Measurements from ENCODE around the gene MRPS16. TPM values are rescaled to one million over a fixed set of nuclear protein-coding genes. Genes with fewer than 3 reads are reported as not detected.

MRPS16 gene
- total RNA-seq, 2 donors from 2014 or later: 122 to 129 TPM

GRCh38 chr10:73253225-73253555 lies 746 bp upstream of the MRPS16 start:
- no peaks in the 10 kb centered on the region for H3K9me3 Mint-ChIP-seq
- DNase-seq: peak in 1 of 2 donors; percentile 11
- no peak for ATAC-seq (replicated peaks in 1 of 2)

GRCh38 chr10:73251683-73252444 lies 580 bp downstream of the MRPS16 start:
- ATAC-seq (replicated peaks in 1 of 2) (peak; percentile 2 to 78), DNase-seq (peak in 1 of 2 donors; percentile 11)
- peaks cover 47% of the 10 kb centered on the region for H3K4me1 Mint-ChIP-seq (ENCODE audit: low read depth)
- H3K9me3 Mint-ChIP-seq: no peaks in the 10 kb centered on the region
- H3K27me3 Mint-ChIP-seq (ENCODE audit: low read depth): no peaks in the 10 kb centered on the region
- peaks cover 17 to 21% of the 10 kb centered on the region in 2 donors for H3K36me3 Mint-ChIP-seq (ENCODE audit: insufficient read depth in 2 of 2)
- H3K27ac Mint-ChIP-seq: peak overlapping the region; percentile 93
- peak overlapping the region; percentile 97 to 99 for H3K4me3 Mint-ChIP-seq

More at GRCh38 chr10:73253225-73253555, 746 bp upstream of the MRPS16 start:
- peak overlapping the region; percentile 97 to 99 for H3K4me3 Mint-ChIP-seq
- H3K36me3 Mint-ChIP-seq (ENCODE audit: insufficient read depth in 2 of 2): peaks cover 15 to 21% of the 10 kb centered on the region in 2 donors
- peak overlapping the region; percentile 93 for H3K27ac Mint-ChIP-seq
- peaks cover 37% of the 10 kb centered on the region for H3K4me1 Mint-ChIP-seq (ENCODE audit: low read depth)
- no peaks in the 10 kb centered on the region for H3K27me3 Mint-ChIP-seq (ENCODE audit: low read depth)

GRCh38 chr10:73248259-73248724 lies 4.2 kb downstream of the MRPS16 start:
- H3K9me3 Mint-ChIP-seq: no peaks in the 10 kb centered on the region
- no peaks in the 10 kb centered on the region for H3K27me3 Mint-ChIP-seq (ENCODE audit: low read depth)
- no peak for DNase-seq
- ATAC-seq (replicated peaks in 1 of 2): no peak
- H3K27ac Mint-ChIP-seq: peak overlapping the region; percentile 98
- peaks cover 70% of the 10 kb centered on the region for H3K4me1 Mint-ChIP-seq (ENCODE audit: low read depth)
- peak overlapping the region; percentile 98 to 100 for H3K4me3 Mint-ChIP-seq
- H3K36me3 Mint-ChIP-seq (ENCODE audit: insufficient read depth in 2 of 2): peaks cover 30 to 38% of the 10 kb centered on the region in 2 donors

DNA sequence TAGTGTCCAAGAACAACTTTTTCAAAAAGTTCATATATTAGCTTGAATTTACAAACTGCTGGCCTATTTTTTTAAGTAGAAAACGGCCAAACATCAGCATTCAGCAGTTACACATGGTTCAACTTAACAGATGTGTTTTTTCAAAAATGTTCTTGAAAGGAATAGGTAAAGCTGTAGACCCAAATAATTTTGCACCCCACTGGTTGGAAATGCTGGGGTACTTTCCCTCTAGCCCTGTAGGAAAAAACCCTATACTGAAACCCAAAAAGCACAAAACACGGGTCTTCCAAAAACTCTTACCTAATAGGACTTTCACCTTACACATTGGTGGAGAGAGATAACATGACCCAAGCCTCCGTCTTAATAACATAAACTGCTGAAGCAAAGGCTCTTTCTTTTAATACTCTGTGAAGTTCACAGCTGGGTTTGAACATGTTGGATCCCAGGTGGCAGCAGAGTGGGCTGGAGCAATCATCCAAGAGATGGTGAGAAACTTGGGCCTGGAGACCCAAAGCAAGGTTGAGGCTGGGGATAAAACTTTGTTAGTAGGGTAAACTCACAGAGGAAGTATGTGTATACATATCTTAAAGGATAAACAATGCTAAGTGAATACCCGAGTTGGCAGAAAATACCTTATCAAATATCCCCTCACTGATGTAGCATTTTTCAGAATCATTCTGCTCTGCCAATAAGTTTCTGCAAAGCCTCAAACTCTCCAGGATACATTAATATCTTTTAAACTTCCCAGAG lies 4.8 kb downstream of the MRPS16 start:
- Mint-ChIP-seq H3K4me1 (ENCODE audit: low read depth) (peaks cover 76% of the 10 kb centered on the region), H3K4me3 (peak overlapping the region; percentile 98 to 100), H3K36me3 (ENCODE audit: insufficient read depth in 2 of 2) (peaks cover 28 to 43% of the 10 kb centered on the region in 2 donors), H3K27ac (peak overlapping the region; percentile 98), H3K27me3 (ENCODE audit: low read depth) (no peaks in the 10 kb centered on the region), H3K9me3 (no peaks in the 10 kb centered on the region)
- ATAC-seq (replicated peaks in 1 of 2): no peak
- DNase-seq: no peak

- peak; percentile 97 to 98 for DNase-seq
- Mint-ChIP-seq H3K27ac (peak within 1 kb of the TSS; percentile 99), H3K4me3 (peak within 1 kb of the TSS; percentile 98 to 100), H3K36me3 (ENCODE audit: insufficient read depth in 2 of 2) (peaks cover 26 to 49% of the 10 kb centered on the region in 2 donors), H3K9me3 (no peaks in the 10 kb centered on the region), H3K27me3 (ENCODE audit: low read depth) (no peaks in the 10 kb centered on the region), H3K4me1 (ENCODE audit: low read depth) (peaks cover 76% of the 10 kb centered on the region)
- peak; percentile 92 to 95 for ATAC-seq (replicated peaks in 1 of 2)
Measured at GRCh38 chr10:73246646-73247508, 5.6 kb downstream of the MRPS16 start, which contains the start of gene DNAJC9. Gene DNAJC9, minus strand, starts transcription at chr10:73247255. Its CDS starts 66 bp downstream, at chr10:73247189.

- H3K36me3 Mint-ChIP-seq (ENCODE audit: insufficient read depth in 2 of 2): peaks cover 23 to 49% of the 10 kb centered on the region in 2 donors
- H3K4me1 Mint-ChIP-seq (ENCODE audit: low read depth): peaks cover 70% of the 10 kb centered on the region
- ATAC-seq (replicated peaks in 1 of 2): no peak
- H3K27ac Mint-ChIP-seq: peak overlapping the region; percentile 99
- no peak for DNase-seq
- H3K4me3 Mint-ChIP-seq: peak overlapping the region; percentile 98 to 100
- no peaks in the 10 kb centered on the region for H3K27me3 Mint-ChIP-seq (ENCODE audit: low read depth)
- H3K9me3 Mint-ChIP-seq: no peaks in the 10 kb centered on the region
Measured at GRCh38 chr10:73246322-73246645, 6.2 kb downstream of the MRPS16 start.

- ATAC-seq (replicated peaks in 1 of 2) (no peak), DNase-seq (no peak)
- no peaks in the 10 kb centered on the region for H3K9me3 Mint-ChIP-seq
- no peaks in the 10 kb centered on the region for H3K27me3 Mint-ChIP-seq (ENCODE audit: low read depth)
- H3K4me3 Mint-ChIP-seq: peak overlapping the region; percentile 98 to 100
- peak overlapping the region; percentile 77 for H3K27ac Mint-ChIP-seq
- peaks cover 57% of the 10 kb centered on the region for H3K4me1 Mint-ChIP-seq (ENCODE audit: low read depth)
- H3K36me3 Mint-ChIP-seq (ENCODE audit: insufficient read depth in 2 of 2): peaks cover 17 to 51% of the 10 kb centered on the region in 2 donors
Measured at GRCh38 chr10:73244866-73245477, 7.5 kb downstream of the MRPS16 start.

- no peak for ATAC-seq (replicated peaks in 1 of 2)
- no peaks in the 10 kb centered on the region for H3K27me3 Mint-ChIP-seq (ENCODE audit: low read depth)
- peaks cover 10 to 32% of the 10 kb centered on the region in 2 donors for H3K36me3 Mint-ChIP-seq (ENCODE audit: insufficient read depth in 2 of 2)
Measured at GRCh38 chr10:73239908-73240307, 12.5 kb downstream of the MRPS16 start.

DNA sequence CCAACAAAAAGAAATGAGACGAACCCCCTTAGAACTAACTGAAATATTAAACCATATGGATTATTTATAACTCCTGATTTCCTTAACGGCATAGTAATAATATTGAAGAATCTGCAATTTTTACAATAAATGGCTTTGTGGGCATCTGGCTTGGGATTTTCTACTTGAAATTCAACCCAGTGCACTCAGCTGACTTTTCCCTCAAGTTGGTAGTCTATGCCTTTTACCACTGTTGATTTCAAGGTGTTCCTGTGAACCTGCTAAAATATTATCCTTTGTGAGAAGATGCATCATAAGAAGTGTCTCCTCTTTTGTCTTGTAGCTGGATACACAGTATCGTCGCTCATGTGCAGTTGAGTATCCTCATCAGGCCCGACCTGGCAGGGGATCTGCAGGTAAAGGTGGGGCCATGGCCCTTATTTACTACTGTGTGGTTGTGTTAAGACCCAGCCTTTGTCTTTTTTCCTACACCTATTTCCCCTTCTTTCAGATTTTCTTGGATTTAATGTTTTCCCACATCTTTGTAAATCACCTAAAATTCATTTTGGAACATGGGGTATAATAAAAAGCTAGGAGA lies 13.4 kb downstream of the MRPS16 start:
- no peak overlapping the region for H3K4me3 Mint-ChIP-seq
- peaks cover 14% of the 10 kb centered on the region for H3K4me1 Mint-ChIP-seq (ENCODE audit: low read depth)
- H3K27ac Mint-ChIP-seq: no peak overlapping the region
- H3K36me3 Mint-ChIP-seq (ENCODE audit: insufficient read depth in 2 of 2): peaks cover 9 to 30% of the 10 kb centered on the region in 2 donors
- H3K27me3 Mint-ChIP-seq (ENCODE audit: low read depth): no peaks in the 10 kb centered on the region
- H3K9me3 Mint-ChIP-seq: no peaks in the 10 kb centered on the region
- ATAC-seq (replicated peaks in 1 of 2): no peak
- no peak for DNase-seq

More at GRCh38 chr10:73239908-73240307, 12.5 kb downstream of the MRPS16 start:
- H3K4me1 Mint-ChIP-seq (ENCODE audit: low read depth): peaks cover 22% of the 10 kb centered on the region
- no peak overlapping the region for H3K4me3 Mint-ChIP-seq
- DNase-seq: no peak
- H3K9me3 Mint-ChIP-seq: no peaks in the 10 kb centered on the region
- no peak overlapping the region for H3K27ac Mint-ChIP-seq

DNA sequence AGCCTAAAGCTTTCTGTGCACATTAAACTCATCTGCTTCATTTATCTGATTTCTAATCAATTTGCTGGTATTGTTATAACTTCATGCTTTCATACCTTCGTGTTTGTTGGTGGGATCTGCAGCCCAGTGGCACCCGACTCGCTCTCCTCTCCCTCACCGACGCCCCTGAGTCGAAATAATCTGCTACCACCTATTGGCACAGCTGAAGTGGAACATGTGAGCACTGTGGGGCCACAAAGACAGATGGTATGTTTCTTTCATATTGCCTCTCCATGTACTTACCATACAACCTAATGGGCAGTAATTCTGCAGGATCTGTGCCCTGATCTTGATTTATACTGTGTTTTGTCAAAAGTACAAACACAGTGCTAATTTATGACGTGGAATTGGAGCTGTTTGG lies 17.7 kb downstream of the MRPS16 start:
- no peak for DNase-seq
- Mint-ChIP-seq H3K4me1 (ENCODE audit: low read depth) (no peaks in the 10 kb centered on the region), H3K27me3 (ENCODE audit: low read depth) (no peaks in the 10 kb centered on the region), H3K4me3 (no peak overlapping the region), H3K36me3 (ENCODE audit: insufficient read depth in 2 of 2) (peaks cover 6 to 9% of the 10 kb centered on the region in 2 donors), H3K9me3 (no peaks in the 10 kb centered on the region), H3K27ac (no peak overlapping the region)
- no peak for ATAC-seq (replicated peaks in 1 of 2)

DNA sequence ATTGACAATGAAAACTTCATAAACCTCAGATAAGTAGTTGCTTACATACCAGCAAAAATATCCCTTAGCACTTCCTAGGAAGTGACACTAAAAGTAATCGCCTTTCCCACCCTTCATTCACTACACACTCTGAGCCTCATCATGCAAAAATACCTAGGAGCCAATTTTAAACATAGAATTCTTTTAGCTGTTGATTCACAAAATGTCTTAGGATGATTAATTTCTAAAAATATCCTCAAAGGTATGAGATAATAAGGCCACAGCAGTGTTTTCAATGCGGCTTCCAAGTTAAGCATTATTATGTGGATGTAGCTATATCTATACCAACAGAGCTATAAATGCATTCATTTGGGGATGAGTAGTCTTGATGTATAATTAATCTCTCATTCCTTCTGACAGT lies 18.6 kb downstream of the MRPS16 start:
- no peak for ATAC-seq (replicated peaks in 1 of 2)
- no peaks in the 10 kb centered on the region for H3K27me3 Mint-ChIP-seq (ENCODE audit: low read depth)
- no peak overlapping the region for H3K27ac Mint-ChIP-seq
- no peaks in the 10 kb centered on the region for H3K9me3 Mint-ChIP-seq
- DNase-seq: no peak
- H3K36me3 Mint-ChIP-seq (ENCODE audit: insufficient read depth in 2 of 2): peaks cover 6 to 9% of the 10 kb centered on the region in 2 donors
- no peaks in the 10 kb centered on the region for H3K4me1 Mint-ChIP-seq (ENCODE audit: low read depth)
- no peak overlapping the region for H3K4me3 Mint-ChIP-seq

DNA sequence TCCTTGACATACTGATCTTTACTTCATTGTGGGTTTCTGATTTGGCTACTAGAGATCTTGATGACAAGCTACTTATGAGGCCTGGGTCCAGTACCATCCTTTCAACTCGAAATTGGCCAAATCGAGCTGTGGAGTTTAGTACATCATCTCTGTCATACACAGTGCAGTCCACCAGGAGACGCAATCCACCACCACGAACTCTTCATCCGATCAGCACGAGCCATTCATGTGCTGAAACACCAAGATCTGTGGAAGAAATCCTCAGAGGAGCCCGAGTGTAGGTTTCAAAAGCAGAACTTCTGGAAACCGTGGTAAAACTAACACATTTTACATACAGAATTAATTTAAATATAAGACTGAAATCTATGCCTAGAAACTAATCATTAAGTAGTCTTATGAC lies 19.6 kb downstream of the MRPS16 start:
- H3K27me3 Mint-ChIP-seq (ENCODE audit: low read depth): no peaks in the 10 kb centered on the region
- H3K36me3 Mint-ChIP-seq (ENCODE audit: insufficient read depth in 2 of 2): peaks cover 6 to 9% of the 10 kb centered on the region in 2 donors
- no peak overlapping the region for H3K27ac Mint-ChIP-seq
- no peak overlapping the region for H3K4me3 Mint-ChIP-seq
- no peak for ATAC-seq (replicated peaks in 1 of 2)
- no peak for DNase-seq
- H3K4me1 Mint-ChIP-seq (ENCODE audit: low read depth): no peaks in the 10 kb centered on the region
- no peaks in the 10 kb centered on the region for H3K9me3 Mint-ChIP-seq
